22Rv1 (cell line): ENCODE data around the gene PLD5.
A peak's percentile ranks its signal among the peaks of the same experiment; 100 is the strongest.

Source experiments
- H3K27ac ChIP-seq: fragments of 450-650 bp; 2 replicates; pipeline ENCODE4 v1.5.1; 2017
- ZFX ChIP-seq: fragments of 450-650 bp; IDR thresholded peaks from 2 replicates; pipeline ENCODE4 v1.6.1; 2017; ENCODE audit warnings: antibody characterized with exemption, borderline replicate concordance
- TF ChIP-seq, protein P1 (sequence below): fragments of 450-650 bp; IDR thresholded peaks from 2 replicates; pipeline ENCODE4 v1.5.1; 2017; ENCODE audit warnings: mild to moderate bottlenecking

PLD5 gene

DNA sequence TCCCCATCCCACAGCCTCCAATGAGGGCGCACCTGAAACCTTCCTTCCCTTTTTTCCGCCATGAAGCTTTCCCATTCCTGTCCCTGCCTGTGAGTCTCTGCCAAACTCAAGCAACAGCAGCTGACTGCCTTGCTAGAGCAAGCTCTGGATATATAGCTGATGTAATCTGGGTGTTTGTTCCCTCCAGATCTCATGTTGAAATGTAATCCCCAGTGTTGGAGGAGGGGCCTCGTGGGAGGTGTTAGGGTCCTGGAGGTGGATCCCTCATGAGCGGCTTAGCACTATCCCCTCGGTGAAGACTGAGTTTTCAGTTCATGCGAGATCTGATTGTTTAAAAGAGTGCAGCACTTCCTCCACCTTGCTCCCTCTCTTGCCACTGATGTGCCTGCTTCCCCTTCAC lies 321.2 kb downstream of the PLD5 start:
- TF ChIP-seq ZFX, result no peak
- H3K27ac ChIP-seq, result no peak overlapping the region

DNA sequence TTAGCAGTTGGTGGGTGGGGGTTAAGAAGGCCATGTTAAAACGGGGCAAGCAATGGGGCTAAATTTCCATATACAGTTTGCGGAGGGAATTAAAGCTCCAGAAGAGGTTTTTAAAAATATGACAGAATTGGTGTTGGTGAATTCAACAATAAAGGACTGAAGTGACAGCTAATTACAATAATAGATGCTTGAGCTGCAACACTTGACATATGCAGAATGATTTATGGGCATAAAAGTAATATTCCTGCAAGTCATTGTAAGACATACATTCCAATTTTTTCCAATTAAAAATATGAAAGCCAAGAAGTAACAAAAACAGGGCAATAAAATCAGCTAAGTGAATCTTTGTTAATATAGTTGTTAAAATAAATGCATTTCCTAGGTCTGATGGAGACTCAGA lies 323.4 kb downstream of the PLD5 start:
- TF ChIP-seq, protein P1, sequence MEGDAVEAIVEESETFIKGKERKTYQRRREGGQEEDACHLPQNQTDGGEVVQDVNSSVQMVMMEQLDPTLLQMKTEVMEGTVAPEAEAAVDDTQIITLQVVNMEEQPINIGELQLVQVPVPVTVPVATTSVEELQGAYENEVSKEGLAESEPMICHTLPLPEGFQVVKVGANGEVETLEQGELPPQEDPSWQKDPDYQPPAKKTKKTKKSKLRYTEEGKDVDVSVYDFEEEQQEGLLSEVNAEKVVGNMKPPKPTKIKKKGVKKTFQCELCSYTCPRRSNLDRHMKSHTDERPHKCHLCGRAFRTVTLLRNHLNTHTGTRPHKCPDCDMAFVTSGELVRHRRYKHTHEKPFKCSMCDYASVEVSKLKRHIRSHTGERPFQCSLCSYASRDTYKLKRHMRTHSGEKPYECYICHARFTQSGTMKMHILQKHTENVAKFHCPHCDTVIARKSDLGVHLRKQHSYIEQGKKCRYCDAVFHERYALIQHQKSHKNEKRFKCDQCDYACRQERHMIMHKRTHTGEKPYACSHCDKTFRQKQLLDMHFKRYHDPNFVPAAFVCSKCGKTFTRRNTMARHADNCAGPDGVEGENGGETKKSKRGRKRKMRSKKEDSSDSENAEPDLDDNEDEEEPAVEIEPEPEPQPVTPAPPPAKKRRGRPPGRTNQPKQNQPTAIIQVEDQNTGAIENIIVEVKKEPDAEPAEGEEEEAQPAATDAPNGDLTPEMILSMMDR, result no peak
- TF ChIP-seq ZFX, result no peak
- no peak overlapping the region for H3K27ac ChIP-seq

GRCh38 chr1:242199776-242200458 lies 324.6 kb downstream of the PLD5 start:
- TF ChIP-seq, protein P1, result no peak
- TF ChIP-seq ZFX, result no peak
- no peak overlapping the region for H3K27ac ChIP-seq

DNA sequence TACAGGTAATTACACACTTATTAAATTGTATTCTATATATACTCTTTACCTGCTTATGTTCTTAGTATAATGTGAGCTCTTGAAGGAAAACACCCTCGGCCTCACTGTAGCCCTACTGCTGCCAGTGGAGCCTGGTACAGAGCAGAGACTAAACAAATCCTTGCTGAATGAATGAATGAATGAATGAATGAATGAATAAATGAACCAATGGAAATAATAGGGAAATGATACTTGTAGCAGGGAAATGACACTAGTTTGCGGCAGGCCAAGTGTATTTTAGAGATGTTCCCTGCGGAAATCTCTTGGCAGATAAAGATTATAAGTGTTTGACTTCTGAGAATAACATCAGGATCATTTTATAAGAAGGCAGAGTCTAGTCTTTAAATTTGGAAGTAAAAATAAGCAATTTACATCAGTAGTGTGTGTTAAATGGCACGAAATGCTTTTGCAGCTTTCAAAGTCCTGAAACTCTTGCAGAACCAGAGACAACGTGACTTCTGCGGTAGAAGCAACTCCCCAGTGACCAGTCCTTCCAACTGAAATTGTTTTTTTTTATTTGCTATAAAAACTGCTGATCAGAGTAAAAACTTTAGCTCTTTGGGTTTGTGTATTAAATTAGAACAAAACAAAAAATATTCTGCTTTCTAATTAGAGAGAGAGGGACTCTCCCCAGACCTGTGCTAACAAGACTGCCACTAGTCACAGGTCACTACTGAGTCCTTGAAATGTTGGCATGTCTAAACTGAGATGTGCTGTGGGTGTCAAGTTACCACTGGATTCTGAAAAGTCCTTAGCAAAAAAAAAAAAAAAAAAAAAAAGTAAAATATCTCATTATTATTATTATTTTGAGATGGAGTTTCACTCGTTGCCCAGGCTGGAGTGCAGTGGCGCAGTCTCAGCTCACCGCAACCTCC lies 326.3 kb downstream of the PLD5 start:
- H3K27ac ChIP-seq, result no peak overlapping the region
- TF ChIP-seq ZFX, result no peak
- TF ChIP-seq, protein P1, result no peak

- H3K27ac ChIP-seq, result no peak overlapping the region
- TF ChIP-seq, protein P1, result no peak
- no peak for TF ChIP-seq ZFX
These were observed 327.6 kb downstream of the PLD5 start for GRCh38 chr1:242196914-242197313.

- no peak overlapping the region for H3K27ac ChIP-seq
- no peak for TF ChIP-seq ZFX
- TF ChIP-seq, protein P1, result no peak
These were observed 328.4 kb downstream of the PLD5 start for GRCh38 chr1:242196101-242196500.

DNA sequence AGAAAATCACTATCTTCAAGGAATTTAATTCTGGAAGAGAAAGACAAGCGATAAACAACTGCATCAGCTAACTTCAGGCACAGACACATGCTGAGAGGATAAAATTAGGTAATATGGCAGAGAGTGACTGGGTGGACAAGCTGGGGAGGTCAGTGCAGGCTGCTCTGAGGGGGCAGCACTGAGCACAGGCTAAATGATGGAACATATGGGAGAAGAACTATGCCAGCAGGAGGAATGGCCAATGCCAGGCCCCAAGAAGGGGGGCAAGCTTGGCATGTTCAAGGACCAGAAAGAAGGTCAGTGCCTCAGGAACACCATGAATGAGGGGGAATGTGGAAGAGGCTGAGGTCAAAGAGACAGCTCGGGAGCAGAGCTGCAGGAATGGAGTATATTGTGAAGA lies 334.9 kb downstream of the PLD5 start:
- TF ChIP-seq, protein P1, result peak; percentile 57
- TF ChIP-seq ZFX, result no peak
- no peak overlapping the region for H3K27ac ChIP-seq
